ENCODE measurements around the gene KCNK1.

KCNK1 gene

GRCh38 chr1:233613252-233614172 is at the start of gene KCNK1:
TSS of gene KCNK1 (plus strand) at chr1:233614106. CDS start at chr1:233614172, 66 bp downstream.
- peak; percentile 86 for DNase-seq (ENCODE audit: low spot score)

GRCh38 chr1:233565313-233565712 is 48.6 kb upstream of the KCNK1 start:
- DNase-seq (ENCODE audit: low spot score) = no peak

GRCh38 chr1:233566886-233567285 is 47.0 kb upstream of the KCNK1 start:
- no peak for DNase-seq (ENCODE audit: low spot score)

GRCh38 chr1:233569636-233570035 is 44.3 kb upstream of the KCNK1 start:
- no peak for DNase-seq (ENCODE audit: low spot score)

- DNase-seq (ENCODE audit: low spot score) = no peak
Observed at GRCh38 chr1:233570216-233570615, 43.7 kb upstream of the KCNK1 start.

GRCh38 chr1:233570706-233571105 is 43.2 kb upstream of the KCNK1 start:
- DNase-seq (ENCODE audit: low spot score) = no peak

GRCh38 chr1:233572896-233573295 is 41.0 kb upstream of the KCNK1 start:
- no peak for DNase-seq (ENCODE audit: low spot score)

GRCh38 chr1:233575450-233575849 is 38.5 kb upstream of the KCNK1 start:
- DNase-seq (ENCODE audit: low spot score) = no peak

- no peak for DNase-seq (ENCODE audit: low spot score)
Observed at GRCh38 chr1:233582439-233582838, 31.5 kb upstream of the KCNK1 start.

GRCh38 chr1:233584376-233584775 is 29.5 kb upstream of the KCNK1 start:
- DNase-seq (ENCODE audit: low spot score) = no peak

- DNase-seq (ENCODE audit: low spot score) = no peak
Observed at GRCh38 chr1:233584931-233585330, 29.0 kb upstream of the KCNK1 start.

- no peak for DNase-seq (ENCODE audit: low spot score)
Observed at GRCh38 chr1:233586301-233586700, 27.6 kb upstream of the KCNK1 start.

- no peak for DNase-seq (ENCODE audit: low spot score)
Observed at GRCh38 chr1:233587196-233587595, 26.7 kb upstream of the KCNK1 start.

GRCh38 chr1:233587958-233588799 is 25.7 kb upstream of the KCNK1 start:
- DNase-seq (ENCODE audit: low spot score) = no peak

GRCh38 chr1:233597489-233597901 is 16.4 kb upstream of the KCNK1 start:
- no peak for DNase-seq (ENCODE audit: low spot score)

GRCh38 chr1:233598891-233599541 is 14.9 kb upstream of the KCNK1 start:
- no peak for DNase-seq (ENCODE audit: low spot score)

- DNase-seq (ENCODE audit: low spot score) = no peak
Observed at GRCh38 chr1:233599542-233600073, 14.3 kb upstream of the KCNK1 start.

- DNase-seq (ENCODE audit: low spot score) = no peak
Observed at GRCh38 chr1:233600488-233600887, 13.4 kb upstream of the KCNK1 start.

- DNase-seq (ENCODE audit: low spot score) = no peak
Observed at GRCh38 chr1:233603478-233603877, 10.4 kb upstream of the KCNK1 start.

- no peak for DNase-seq (ENCODE audit: low spot score)
Observed at GRCh38 chr1:233605205-233605604, 8.7 kb upstream of the KCNK1 start.

GRCh38 chr1:233606813-233607212 is 7.1 kb upstream of the KCNK1 start:
- no peak for DNase-seq (ENCODE audit: low spot score)
